Measurements from ENCODE around the gene NAPEPLD.
A peak's percentile ranks its signal among the peaks of the same experiment; 100 is the strongest.
"Not testable (repeated sequence)": the region's sequence is repeated elsewhere in the genome, so short reads cannot be mapped to it uniquely, and the experiment has no call there.

NAPEPLD gene

DNA sequence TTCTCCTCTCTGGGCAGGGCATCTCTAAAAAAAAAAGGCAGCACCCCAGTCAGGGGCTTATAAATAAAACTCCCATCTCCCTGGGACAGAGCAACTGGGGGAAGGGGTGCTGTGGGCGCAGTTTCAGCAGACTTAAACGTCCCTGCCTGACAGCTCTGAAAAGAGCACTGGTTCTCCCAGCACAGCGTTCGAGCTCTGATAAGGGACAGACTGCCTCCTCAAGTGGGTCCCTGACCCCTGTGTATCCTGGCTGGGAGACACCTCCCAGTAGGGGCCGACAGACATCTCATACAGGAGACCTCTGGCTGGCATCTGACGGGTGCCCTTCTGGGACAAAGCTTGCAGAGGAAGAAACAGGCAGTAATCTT, 42.2 kb downstream of the NAPEPLD start:
- not testable (repeated sequence) for DNase-seq (ENCODE audit: low spot score)

DNA sequence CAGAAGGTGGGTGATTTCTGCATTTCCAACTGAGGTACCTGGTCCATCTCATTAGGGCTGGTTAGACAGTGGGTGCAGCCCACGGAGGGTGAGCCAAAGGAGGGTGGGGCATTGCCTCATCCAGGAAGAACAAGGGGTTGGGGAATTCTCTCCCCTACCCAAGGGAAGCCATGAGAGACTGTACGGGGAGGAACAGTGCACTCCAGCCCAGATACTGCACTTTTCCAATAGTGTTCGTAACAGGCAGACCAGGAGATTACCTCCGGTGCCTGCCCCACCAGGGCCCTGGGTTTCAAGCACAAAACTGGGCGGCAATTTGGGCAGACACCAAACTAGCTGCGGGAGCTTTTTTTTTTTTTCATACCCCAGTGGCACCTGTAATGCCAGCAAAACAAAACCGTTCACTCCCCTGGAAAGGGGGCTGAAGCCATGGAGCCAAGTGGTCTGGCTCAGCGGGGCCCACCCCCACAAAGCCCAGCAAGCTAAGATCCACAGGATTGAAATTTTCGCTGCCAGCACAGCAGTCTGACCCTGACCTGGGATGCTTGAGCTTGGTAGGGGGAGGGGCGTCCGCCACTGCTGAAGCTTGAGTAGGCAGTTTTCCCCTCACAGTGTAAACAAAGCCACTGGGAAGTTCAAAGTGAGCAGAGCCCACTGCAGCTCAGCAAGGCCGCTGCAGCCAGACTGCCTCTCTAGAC, 42.7 kb downstream of the NAPEPLD start:
- DNase-seq (ENCODE audit: low spot score), result no peak

DNA sequence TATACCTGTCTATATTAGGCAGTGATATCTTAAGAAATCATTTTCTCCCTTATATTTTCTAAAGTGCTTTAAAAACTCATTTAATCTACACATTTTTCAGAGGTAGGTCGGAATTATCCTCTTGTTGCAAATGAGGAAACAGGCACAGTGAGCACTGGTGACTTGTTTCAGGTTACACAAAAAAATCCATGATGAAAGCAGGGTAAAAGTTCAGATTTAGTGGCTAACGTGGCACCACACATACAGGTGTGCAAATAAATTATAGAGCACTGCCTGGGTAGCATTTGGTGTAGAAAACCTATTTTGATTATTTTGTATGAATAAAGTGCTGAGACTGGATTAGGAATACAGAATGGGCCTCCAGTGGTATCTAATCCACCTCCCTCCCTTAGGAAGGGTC, 47.4 kb downstream of the NAPEPLD start:
- DNase-seq (ENCODE audit: low spot score), result no peak

DNA sequence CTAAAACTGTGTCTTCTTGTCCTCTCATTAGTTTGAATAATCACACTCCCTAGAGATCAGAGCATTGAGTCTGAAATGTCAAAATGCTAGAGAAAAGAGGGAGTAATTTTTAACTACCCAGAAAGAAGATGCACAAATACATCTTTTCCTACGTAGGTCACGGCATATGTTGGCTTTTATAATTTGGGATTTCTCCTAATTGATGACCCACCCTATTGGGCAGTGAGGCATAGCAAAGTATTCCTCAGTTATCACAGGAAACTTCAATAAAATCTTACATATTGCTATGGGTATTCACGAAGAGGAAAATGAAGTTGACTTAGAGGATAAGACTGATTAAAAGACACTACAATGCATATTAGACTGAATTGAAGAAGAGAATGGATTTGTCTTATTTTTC, 48.6 kb downstream of the NAPEPLD start:
- DNase-seq (ENCODE audit: low spot score), result no peak

DNA sequence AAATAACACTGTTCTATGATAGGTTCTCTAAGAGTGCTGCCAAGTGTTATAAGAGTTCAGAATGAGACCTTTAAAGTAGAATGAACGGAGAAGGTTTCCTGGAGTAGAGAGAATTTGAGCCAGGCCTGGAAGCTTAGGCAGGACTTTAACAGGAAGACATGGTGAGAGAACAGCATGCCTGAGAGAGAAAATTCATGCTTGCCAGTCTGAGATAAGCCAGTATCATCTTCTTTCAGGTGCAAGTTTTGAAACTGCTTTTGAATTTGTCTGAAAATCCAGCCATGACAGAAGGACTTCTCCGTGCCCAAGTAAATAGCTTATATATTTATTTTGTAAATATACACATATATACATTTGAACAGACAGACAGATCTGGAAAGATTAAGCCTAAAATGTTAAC, 51.9 kb downstream of the NAPEPLD start:
- DNase-seq (ENCODE audit: low spot score), result no peak

DNA sequence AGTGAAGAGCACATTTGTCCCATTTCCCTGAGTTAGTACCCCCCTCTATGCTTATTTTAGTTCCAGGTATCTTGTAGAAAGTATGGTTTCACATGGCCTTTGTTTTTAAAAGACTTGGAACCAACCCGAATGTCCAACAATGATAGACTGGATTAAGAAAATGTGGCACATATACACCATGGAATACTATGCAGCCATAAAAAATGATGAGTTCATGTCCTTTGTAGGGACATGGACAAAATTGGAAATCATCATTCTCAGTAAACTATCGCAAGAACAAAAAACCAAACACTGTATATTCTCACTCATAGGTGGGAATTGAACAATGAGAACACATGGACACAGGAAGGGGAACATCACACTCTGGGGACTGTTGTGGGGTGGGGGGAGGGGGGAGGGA, 53.3 kb downstream of the NAPEPLD start:
- not testable (repeated sequence) for DNase-seq (ENCODE audit: low spot score)

DNA sequence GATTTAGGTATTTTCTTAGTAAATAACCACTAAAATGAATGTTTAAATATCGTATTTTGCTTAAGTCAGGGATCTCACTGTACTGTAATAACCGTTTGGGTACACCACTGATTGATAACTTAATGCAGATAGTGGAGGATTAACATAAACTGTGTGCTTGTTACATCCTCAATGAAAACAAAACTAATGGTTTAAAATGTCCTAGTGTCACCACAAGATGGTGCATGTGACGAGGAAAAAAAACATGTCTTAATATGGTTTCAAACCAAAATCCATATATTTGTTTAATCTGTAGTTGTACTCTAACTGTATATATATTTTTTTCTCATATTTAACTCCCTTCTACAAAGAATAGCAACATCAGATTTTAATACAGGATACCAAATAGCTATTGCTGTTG, 54.8 kb downstream of the NAPEPLD start:
- DNase-seq (ENCODE audit: low spot score), result no peak

DNA sequence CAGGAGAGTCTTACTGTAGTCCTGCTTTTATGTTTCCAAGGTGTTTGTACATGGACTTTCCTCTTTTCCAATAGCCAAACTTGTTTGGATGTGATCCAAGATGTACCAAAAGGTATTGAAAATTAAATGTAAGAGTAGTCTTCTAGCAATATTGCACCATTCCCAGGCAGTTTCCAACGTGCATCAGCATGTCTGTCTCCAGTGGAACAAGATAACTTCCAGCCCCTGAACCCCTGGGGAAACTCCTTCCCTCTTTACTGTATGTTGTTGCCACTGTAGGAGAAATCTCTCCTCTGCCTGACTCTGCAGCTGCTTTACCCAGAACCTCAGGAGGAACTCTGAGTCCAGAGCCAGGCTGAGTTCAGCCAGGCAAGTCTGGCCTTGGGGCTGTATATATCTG, 55.5 kb downstream of the NAPEPLD start:
- no peak for DNase-seq (ENCODE audit: low spot score)

DNA sequence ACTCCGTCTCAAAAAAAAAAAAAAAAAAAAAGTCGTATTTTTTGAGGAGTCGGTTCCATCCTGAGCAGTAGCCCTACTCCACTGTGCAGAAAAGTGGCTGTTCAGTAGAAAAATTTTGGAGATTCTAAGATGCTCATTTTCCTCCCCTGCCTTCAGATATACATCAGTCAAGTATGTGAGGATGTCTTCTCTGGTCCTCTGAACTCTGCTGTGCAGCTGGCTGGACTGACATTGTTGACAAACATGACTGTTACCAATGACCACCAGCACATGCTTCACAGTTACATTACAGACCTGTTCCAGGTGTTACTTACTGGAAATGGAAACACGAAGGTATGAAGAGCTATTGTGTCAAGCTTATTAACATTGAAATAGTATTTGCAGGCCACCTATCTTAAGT, 56.6 kb downstream of the NAPEPLD start:
- DNase-seq (ENCODE audit: low spot score), result not testable (repeated sequence)

DNA sequence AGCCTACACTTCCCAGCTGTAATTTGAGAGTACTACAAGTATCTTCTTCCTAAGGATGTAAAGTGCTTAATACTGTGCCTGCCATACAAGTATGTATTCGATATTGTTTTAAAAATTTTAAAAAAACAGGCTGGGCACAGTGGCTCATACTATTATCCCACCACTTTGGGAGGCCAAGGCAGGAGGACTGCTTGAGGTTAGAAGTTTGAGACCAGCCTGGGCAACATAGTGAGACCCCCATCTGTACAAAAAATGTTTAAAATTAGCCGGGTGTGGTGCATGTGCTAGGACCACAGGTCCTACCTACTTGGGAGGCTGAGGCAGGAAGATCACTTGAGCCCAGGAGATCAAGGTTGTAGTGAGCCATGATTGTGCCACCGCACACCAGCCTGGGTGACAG, 65.7 kb downstream of the NAPEPLD start:
- no peak for DNase-seq (ENCODE audit: low spot score)

DNA sequence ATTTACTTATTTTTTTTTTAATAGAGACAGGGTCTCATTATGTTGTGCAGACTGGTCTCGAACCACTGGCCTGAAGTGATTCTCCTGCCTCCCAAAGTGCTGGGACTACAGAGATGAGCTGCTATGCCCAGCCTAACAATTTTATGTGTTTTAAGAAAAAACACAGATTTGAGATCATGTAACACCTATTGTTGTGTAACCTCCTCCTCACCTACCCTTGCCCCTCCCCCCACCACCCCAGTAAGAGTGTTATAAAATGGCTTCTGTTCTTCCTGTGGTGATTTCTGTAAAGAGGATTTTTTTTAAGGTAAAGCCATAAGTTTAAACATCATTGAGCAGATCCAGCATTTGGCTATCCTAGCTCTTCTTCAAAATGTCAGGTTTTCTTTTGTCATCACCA, 66.4 kb downstream of the NAPEPLD start:
- DNase-seq (ENCODE audit: low spot score), result no peak

DNA sequence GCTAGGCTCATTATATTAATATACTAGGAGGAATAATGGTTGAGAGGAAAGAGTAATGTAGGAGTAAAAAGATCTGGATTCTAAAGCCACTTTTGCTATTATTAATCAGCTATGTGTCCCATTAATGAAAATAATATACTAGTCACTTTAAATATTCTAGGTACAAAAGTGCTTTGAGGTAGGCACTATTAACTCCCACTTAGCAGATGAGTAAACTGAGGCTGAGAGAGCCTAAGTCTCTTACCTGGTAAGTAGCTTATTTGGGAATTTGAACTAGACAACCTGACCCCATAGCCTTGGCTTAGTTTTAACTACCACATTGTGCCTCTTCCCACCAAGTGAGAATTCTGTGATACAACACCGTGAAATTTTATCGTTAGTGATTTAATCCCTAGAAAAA, 68.0 kb downstream of the NAPEPLD start:
- no peak for DNase-seq (ENCODE audit: low spot score)

DNA sequence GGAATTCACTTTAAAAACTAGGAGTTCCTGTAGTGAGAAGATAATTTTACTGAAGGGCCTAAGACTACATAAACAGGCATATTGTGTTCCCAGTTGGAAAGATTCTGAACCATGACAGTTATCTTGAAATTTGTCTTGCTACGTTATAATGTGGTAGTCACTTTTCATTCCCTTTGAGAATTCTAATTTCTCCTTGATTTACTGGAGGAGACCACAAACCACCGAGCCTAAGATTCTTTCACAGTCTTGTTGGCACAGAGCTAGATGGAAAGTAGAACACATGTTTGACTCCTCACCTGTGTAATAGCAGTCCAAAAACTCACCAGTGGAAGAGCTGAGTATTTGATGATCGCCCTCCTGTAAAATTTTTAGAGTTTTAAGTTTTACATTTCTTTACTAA, 69.1 kb downstream of the NAPEPLD start:
- DNase-seq (ENCODE audit: low spot score), result no peak

DNA sequence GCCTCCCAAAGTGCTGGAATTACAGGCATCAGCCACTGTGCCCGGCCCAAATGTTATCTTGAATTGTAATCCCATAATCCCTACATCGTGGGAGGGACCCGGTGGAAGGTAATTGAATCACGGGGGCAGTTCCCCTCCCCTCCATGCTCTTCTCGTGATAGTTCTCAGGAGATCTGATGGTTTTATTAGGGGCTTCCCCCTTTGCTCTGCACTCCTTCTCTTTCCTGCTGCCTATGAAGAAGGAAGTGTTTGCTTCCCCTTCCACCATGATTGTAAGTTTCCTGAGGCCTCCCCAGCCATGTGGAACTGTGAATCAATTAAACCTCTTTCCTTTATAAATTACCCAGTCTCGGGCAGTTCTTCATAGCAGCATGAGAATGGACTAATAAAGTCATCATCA, 70.7 kb downstream of the NAPEPLD start:
- DNase-seq (ENCODE audit: low spot score), result not testable (repeated sequence)

DNA sequence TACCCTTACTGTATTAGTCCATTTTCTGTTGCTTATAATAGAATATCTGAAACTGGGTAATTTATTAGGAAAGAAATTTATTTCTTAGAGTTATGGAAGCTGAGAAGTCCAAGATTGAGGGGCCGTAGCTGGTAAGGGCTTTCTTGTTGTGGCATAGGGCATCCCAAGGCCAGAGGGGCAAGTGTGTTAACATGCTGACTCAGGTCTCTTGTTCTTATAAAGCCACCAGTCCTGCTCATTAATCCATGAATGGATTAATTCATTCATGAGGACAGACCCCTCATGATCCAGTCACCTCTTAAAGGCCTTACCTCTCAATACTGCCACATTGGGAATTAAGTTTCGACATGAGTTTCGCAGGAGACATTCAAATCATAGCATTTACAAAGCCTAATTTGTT, 71.6 kb downstream of the NAPEPLD start:
- no peak for DNase-seq (ENCODE audit: low spot score)

DNA sequence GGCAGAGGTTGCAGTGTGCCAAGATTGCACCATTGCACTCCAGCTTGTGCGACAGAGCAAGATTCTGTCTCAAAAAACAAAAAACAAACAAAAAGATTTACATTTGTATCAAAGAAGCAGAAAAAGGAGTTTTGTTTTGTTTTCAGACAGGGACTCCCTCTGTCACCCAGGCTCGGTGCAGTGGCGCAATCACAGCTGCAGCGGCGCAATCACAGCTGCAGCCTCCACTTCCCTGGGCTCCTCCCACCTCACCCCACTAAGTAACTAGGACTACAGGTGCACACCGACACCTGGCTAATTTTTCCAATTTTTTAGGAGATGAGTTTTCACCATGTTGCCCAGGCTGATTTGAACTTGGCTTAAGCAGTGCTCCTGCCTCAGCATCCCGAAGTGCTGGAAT, 72.1 kb downstream of the NAPEPLD start:
- DNase-seq (ENCODE audit: low spot score), result no peak

DNA sequence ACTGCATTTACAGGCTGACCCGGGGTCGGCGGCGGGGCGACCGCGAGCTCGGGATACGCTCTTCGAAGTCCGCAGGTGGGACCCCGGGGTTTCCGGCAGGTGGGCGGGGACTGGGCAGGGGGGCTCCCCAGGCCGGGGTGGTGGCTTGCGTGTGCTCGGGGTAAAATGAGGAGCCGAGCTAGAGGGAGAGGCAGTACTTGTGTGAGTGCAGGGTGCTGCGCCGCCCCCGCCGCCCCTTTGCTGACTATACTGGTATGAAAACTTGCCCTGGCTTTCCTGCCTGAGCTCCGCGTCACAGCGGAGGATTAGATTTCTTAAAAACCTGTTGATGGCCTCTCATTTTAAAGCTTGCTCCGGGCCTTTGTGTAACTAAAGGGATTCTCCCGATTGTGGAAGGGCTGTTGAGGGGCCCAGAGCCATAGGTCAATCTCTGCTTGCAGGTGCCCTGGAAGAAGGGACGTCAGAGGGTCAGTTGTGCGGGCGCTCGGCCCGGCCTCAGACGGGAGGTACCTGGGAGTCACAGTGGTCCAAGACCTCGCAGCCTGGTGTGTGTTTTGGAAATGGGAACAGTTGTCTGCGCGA, 73.5 kb downstream of the NAPEPLD start:
- peak; percentile 41 for DNase-seq (ENCODE audit: low spot score)

DNA sequence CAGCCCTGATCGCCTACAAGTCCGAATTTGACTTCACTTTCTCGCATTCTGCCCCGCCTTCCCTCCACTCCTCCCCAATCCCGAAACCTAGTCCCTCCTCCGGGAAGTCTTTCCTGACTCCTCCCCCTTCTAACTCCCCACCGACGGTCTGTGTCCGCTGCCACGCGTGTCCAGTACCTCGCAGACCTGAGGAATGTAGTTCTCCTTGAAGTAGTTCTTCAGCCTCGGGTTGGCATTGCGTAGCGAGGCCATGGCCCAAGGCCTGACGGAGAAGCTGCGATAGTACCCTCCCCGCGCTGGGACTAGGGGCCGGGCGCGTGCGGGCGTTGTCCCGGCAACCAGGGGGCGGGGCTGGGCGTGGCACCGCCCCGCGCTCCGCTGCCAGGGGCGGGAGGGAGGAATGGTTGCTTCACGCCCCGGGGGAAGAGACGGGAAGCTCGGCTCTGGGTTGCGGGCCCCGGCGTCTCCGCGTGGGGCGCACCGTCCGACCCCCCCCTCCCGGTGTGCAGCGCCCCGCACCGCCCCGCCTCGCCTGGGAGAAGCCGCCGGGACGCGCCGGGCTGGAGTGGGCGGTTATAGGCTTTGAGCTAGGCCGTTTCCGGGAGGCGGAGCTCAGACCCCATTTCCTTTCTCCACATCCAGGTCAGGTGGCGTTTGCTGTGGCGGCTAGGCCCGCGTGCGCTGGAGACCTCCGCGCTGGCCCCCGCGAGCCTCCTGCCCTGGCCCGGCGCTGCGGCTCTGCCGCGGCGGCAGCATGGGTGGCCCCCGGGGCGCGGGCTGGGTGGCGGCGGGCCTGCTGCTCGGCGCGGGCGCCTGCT, 74.2 kb downstream of the NAPEPLD start, which contains the start of the genes ARMC10 and FBXL13:
ARMC10 (plus strand) TSS at position 622 of the 818 bp plus-strand sequence; CDS start at position 755, 133 bp downstream.
FBXL13 (minus strand) TSS at position 278 of the 818 bp plus-strand sequence.
- peak; percentile 95 for DNase-seq (ENCODE audit: low spot score)

DNA sequence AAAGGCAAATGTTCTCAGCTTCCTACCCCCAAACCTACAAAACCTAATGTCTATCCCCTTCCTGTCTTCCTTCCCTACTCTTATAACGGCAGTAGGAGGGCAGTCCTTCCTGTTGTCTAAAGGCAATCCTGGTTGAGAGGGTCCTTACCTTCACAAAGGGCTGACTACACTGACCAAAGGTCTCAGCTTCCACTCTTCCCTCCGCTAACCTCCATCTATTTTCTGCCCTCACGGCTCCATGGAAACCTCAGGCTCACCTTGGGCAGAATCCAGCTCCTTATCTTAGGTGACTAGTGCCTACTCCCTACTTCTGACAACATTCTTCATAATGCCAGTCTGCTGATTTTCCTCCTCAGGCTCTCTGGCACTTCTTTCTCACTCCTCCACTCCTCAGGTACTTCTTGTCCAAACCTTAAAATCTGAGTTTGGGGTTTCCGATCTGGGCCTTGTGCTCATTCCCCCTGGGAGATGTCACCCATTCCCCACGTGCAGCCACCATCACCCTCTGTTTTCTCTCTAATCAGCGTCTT, 74.8 kb downstream of the NAPEPLD start:
- DNase-seq (ENCODE audit: low spot score), result peak; percentile 31

DNA sequence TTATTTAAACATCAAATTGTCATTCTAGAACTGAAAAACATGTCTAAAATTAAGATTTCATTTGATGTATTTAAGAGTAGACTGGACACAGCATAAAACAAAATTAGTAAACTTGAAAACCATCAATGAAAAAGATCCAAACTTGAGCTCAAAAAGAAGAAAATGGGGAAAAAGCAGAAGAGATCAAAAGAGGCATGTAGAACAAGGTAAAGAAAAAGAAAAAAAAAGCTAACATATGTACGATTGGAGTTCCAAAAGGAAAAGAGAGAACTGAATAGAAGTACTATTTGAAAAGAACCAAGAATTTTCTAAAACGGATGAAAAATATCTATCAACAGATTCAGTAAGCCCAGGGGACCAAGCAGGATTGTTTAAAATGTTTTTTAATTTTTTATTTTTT, 77.9 kb downstream of the NAPEPLD start:
- no peak for DNase-seq (ENCODE audit: low spot score)

DNA sequence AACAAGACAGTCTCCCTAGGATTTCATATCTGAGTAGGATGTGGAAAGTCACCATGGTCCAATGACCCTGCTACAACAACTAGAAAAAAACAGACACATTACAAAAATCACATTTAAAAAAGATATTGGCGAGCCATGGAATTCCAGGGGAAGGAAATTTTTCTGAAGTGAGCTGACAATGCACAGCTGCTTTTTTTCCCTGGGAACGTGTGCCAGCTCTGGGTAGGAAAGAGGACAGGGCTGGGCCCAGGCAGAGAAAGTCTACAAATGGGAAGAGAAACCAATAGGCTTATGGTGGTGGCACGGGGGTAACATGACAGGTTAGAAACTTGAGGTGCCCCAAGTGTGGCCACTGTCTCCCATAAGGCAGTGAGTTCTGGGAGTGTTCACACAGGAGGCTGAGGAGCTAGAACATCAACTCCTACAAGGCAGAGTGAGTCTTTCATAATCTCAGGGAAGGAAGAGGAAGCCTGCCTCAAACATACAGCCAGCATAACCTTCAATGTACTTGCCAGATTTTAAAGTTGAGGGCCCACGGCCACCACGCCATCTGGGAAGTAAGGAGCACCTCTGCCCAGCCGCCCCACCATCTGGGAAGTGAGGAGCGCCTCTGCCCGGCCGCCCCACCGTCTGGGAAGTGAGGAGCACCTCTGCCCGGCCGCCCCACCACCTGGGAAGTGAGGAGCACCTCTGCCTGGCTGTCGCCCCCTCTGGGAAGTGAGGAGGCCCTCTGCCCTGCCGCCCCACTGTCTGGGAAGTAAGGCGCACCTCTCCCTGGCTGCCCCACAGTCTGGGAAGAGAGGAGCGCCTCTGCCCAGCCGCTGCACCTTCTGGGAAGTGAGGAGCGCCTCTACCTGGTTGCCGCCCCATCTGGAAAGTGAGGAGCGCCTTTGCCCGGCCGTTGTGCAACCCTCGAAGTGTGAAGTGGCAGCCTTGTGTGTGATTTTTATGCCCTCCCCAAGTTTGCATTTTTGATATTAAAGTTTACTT, 80.2 kb downstream of the NAPEPLD start:
- no peak for DNase-seq (ENCODE audit: low spot score)

DNA sequence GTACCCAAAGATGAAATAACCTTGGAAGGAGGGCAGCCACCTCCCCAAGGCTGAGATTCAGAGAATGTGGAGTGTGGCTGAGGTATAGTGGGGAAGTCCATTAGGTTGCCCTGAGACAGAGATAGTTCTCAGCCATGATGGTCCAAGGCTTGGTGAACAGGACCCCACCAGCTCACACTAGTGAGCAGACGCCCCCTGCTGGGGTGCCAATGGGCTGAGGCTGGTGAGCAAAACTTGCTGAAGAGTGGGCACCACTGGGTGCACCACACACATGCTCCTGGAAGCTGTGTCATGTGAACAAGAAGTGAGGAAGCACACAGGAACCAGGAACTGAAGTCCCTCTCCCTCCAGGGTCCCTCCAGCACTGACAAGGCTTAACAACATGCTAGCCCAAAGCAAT, 83.2 kb downstream of the NAPEPLD start:
- DNase-seq (ENCODE audit: low spot score), result peak; percentile 19

All from LoVo (cell line).